Stimulated activated naive B cell treated with anti-CD40 and anti-IgM and Interleukin-4, amounts not matched to agents 10 μg/mL and 1 μg/mL and 100 μg/mL, for 72 hours (primary cell): ENCODE data around the gene C1orf159.
A peak's percentile ranks its signal among the peaks of the same experiment; 100 is the strongest.
"Not testable (repeated sequence)": the region's sequence is repeated elsewhere in the genome, so short reads cannot be mapped to it uniquely, and the experiment has no call there.

Source experiments
- ATAC-seq, 2 donors: fragments of 150-1000 bp; cut with Tn5 transposase; replicated peaks; 2 replicates each; pipeline ENCODE4 v1.10.0; 2021; ENCODE audit warnings: moderate library complexity in 1 of 2
- DNase-seq: peaks from one replicate; pipeline ENCODE4 v3.0.0; 2021
- H3K27ac Mint-ChIP-seq: one replicate; pipeline ENCODE4 v1.8.0; 2022; ENCODE audit warnings: mild to moderate bottlenecking, mixed read lengths
- H3K27me3 Mint-ChIP-seq, 2 donors: one replicate each; pipeline ENCODE4 v1.8.0; 2022; ENCODE audit warnings: mixed read lengths in 2 of 2
- H3K36me3 Mint-ChIP-seq, 2 donors: one replicate each; pipeline ENCODE4 v1.8.0; 2022; ENCODE audit warnings: mixed read lengths in 2 of 2, mild to moderate bottlenecking in 1 of 2
- H3K4me1 Mint-ChIP-seq, 2 donors: one replicate each; pipeline ENCODE4 v1.8.0; 2022; ENCODE audit warnings: mixed read lengths in 2 of 2, mild to moderate bottlenecking in 1 of 2
- H3K4me3 Mint-ChIP-seq, 2 donors: one replicate each; pipeline ENCODE4 v1.8.0; 2022; ENCODE audit warnings: mild to moderate bottlenecking in 2 of 2, mixed read lengths in 2 of 2, moderate library complexity in 1 of 2
- H3K9me3 Mint-ChIP-seq, 2 donors: one replicate each; pipeline ENCODE4 v1.8.0; 2022; ENCODE audit warnings: mixed read lengths in 2 of 2, mild to moderate bottlenecking in 1 of 2

C1orf159 gene

DNA sequence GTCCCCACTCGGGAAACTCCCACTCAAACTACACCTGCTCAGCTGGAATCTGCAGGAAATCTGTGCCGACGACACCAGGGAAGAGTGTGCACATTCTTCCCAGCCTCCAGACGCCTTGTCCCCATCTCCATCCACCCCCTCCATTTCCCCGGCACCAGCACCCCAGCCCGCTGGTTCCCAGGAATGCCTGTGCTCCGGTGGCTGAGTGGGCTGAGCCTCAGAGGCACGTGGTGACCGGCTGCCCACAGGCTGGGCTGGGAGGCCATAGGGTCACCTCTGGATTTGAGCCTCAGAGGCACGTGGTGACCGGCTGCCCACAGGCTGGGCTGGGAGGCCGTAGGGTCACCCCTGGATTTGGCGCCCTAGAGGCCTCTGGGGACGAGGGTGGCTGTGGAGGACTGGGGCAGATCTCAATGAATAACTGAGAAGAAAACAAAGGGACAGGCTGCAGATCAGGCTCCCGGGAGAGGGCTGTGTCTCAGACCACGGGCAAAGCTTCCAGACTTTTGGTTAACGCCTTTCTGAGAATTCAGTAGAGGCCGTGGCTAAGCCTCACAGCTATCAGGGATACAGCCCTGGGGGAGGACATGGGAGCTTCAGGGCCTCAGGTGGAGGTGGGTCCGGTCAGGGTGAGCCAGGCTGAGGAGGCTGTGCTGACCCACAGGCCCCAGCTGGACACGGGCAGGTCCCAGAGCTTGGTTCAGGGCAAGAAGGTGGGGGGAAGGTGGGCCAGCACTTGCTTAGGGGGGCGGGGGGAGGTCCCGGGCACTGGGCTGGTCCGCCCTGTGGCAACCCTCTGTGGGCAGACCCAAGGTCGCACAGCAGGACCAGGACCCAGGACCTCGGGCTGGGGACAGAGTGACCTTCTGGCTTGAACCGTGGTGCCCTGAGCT lies 40.5 kb upstream of the C1orf159 start:
- Mint-ChIP-seq H3K9me3 (peaks cover 16 to 19% of the 10 kb centered on the region in 2 donors), H3K36me3 (peaks cover 5 to 11% of the 10 kb centered on the region in 2 donors), H3K4me3 (peak overlapping the region; percentile 50 to 69), H3K27me3 (no peaks in the 10 kb centered on the region), H3K27ac (peak overlapping the region; percentile 59), H3K4me1 (peaks cover 9 to 28% of the 10 kb centered on the region in 2 donors)
- ATAC-seq (no peak), DNase-seq (no peak)

- DNase-seq (no peak), ATAC-seq (no peak)
- Mint-ChIP-seq H3K27me3 (no peaks in the 10 kb centered on the region), H3K9me3 (peaks cover 16 to 19% of the 10 kb centered on the region in 2 donors), H3K4me3 (no peak overlapping the region), H3K27ac (no peak overlapping the region), H3K36me3 (peaks cover 5 to 11% of the 10 kb centered on the region in 2 donors), H3K4me1 (peaks cover 9 to 28% of the 10 kb centered on the region in 2 donors)
These were observed 39.4 kb upstream of the C1orf159 start for GRCh38 chr1:1155258-1155657.

DNA sequence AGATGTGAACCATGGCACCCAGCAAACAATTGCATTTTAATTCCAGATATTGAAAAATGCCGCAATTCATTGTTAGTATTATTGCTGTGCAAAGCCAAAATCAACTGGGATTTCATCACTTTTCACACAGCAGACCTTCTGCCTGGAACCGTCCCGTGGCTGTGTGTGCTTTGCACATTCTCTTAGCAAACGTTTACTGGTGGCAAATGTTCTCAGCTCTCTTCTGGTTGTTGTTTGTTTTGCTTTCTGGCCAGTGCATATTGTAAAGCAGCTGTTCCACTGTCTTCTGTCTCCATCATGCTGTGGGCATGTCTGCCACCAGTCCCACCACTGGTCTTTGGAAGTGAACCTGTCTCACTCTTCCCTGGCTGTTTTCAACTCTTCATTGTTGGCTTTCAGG lies 38.0 kb upstream of the C1orf159 start:
- DNase-seq (no peak), ATAC-seq (no peak)
- no peak overlapping the region for H3K27ac Mint-ChIP-seq
- H3K4me1 Mint-ChIP-seq, result peaks cover 11 to 14% of the 10 kb centered on the region in 2 donors
- H3K9me3 Mint-ChIP-seq, result peaks cover 16 to 19% of the 10 kb centered on the region in 2 donors
- no peak overlapping the region for H3K4me3 Mint-ChIP-seq
- H3K36me3 Mint-ChIP-seq, result peaks cover 5 to 11% of the 10 kb centered on the region in 2 donors
- H3K27me3 Mint-ChIP-seq, result no peaks in the 10 kb centered on the region

GRCh38 chr1:1153215-1153614 lies 37.3 kb upstream of the C1orf159 start:
- peaks cover 11 to 13% of the 10 kb centered on the region in 2 donors for H3K4me1 Mint-ChIP-seq
- ATAC-seq, DNase-seq, H3K27me3 Mint-ChIP-seq: not testable (repeated sequence)
- H3K9me3 Mint-ChIP-seq, result peaks cover 16 to 19% of the 10 kb centered on the region in 2 donors
- peak overlapping the region in 1 of 2 donors; percentile 45 for H3K4me3 Mint-ChIP-seq
- peak overlapping the region; percentile 73 for H3K27ac Mint-ChIP-seq
- H3K36me3 Mint-ChIP-seq, result peaks cover 5 to 11% of the 10 kb centered on the region in 2 donors

GRCh38 chr1:1152431-1152830 lies 36.5 kb upstream of the C1orf159 start:
- peak overlapping the region in 1 of 2 donors; percentile 20 for H3K4me3 Mint-ChIP-seq
- ATAC-seq, H3K27me3 Mint-ChIP-seq, DNase-seq: not testable (repeated sequence)
- H3K36me3 Mint-ChIP-seq, result peaks cover 5 to 11% of the 10 kb centered on the region in 2 donors
- peaks cover 13 to 14% of the 10 kb centered on the region in 2 donors for H3K4me1 Mint-ChIP-seq
- H3K27ac Mint-ChIP-seq, result peak overlapping the region; percentile 79
- peaks cover 16 to 19% of the 10 kb centered on the region in 2 donors for H3K9me3 Mint-ChIP-seq

- H3K9me3 Mint-ChIP-seq, result peaks cover 16 to 19% of the 10 kb centered on the region in 2 donors
- no peak for ATAC-seq
- H3K36me3 Mint-ChIP-seq, result peaks cover 5 to 11% of the 10 kb centered on the region in 2 donors
- H3K27ac Mint-ChIP-seq, result no peak overlapping the region
- no peaks in the 10 kb centered on the region for H3K27me3 Mint-ChIP-seq
- no peak overlapping the region for H3K4me3 Mint-ChIP-seq
- no peak for DNase-seq
- H3K4me1 Mint-ChIP-seq, result peaks cover 14% of the 10 kb centered on the region in 2 donors
These were observed 35.4 kb upstream of the C1orf159 start for GRCh38 chr1:1151306-1151705.

DNA sequence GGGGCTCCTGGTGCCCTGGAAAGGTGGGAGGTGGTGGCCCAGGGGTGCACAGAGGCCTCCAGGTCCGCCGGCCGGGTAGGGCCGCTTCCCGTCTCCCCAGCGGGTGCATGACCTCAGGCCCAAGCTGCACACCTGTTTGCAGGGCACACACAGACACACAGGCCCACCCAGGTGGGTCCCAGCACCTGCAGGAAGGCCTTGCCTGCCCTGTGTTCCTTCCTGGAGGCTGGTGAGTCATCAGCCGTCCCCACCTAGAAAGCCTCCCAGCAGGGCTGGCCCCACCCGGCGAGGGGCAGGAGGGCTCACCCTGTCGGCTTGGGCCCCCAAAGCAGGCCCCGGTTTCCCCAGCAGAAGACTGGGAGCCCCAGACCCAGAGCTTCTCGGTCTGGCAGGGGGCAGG lies 34.2 kb upstream of the C1orf159 start:
- Mint-ChIP-seq H3K4me3 (no peak overlapping the region), H3K27me3 (no peaks in the 10 kb centered on the region), H3K27ac (no peak overlapping the region), H3K36me3 (peaks cover 5 to 11% of the 10 kb centered on the region in 2 donors), H3K4me1 (peaks cover 18 to 25% of the 10 kb centered on the region in 2 donors), H3K9me3 (peaks cover 13 to 19% of the 10 kb centered on the region in 2 donors)
- ATAC-seq (no peak), DNase-seq (no peak)

DNA sequence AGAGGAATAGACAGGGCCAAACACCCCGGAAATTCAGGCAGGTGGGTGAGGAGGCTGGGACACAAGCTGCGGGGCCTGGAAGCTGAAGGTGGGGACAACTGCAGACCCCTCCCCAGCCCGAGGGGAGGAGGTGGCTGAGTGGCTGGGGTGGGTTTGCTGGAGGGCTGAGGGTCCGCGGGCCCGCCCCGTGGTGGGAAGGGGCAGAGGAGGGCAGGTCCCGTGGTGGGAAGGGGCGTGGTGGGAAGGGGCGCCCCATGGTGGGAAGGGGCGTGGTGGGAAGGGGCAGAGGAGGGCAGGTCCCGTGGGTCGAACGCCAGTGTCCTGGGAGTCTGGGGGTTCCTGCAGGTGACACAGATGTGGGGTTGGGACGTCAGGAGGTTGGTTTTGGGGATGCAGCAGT lies 33.5 kb upstream of the C1orf159 start:
- H3K4me1 Mint-ChIP-seq, result peaks cover 20 to 28% of the 10 kb centered on the region in 2 donors
- no peak overlapping the region for H3K27ac Mint-ChIP-seq
- DNase-seq (no peak), ATAC-seq (no peak)
- no peaks in the 10 kb centered on the region for H3K27me3 Mint-ChIP-seq
- no peak overlapping the region for H3K4me3 Mint-ChIP-seq
- peaks cover 13 to 19% of the 10 kb centered on the region in 2 donors for H3K9me3 Mint-ChIP-seq
- peaks cover 5 to 11% of the 10 kb centered on the region in 2 donors for H3K36me3 Mint-ChIP-seq

DNA sequence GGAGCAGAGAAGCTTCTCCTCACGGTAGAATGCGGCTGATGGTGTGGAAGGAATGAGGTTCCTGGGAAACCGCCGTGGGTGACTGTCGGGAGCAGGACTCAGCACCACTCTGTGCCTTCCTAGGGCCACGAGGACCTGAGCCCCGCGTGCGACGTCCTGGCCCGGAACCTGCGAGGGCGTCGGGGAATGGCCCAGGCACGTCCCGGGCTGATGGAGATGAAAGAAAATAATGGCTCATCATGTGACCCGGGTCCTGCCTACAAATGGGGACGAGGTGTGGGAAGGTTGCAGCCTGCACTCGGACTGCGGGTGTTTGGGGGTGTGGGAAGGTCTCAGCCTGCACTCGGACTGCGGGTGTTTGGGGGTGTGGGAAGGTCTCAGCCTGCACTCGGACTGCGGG lies 32.7 kb upstream of the C1orf159 start:
- no peak overlapping the region for H3K27ac Mint-ChIP-seq
- peaks cover 13 to 15% of the 10 kb centered on the region in 2 donors for H3K9me3 Mint-ChIP-seq
- DNase-seq (no peak), ATAC-seq (no peak)
- peaks cover 5 to 13% of the 10 kb centered on the region in 2 donors for H3K36me3 Mint-ChIP-seq
- H3K4me1 Mint-ChIP-seq, result peaks cover 26 to 35% of the 10 kb centered on the region in 2 donors
- no peaks in the 10 kb centered on the region for H3K27me3 Mint-ChIP-seq
- H3K4me3 Mint-ChIP-seq, result no peak overlapping the region

DNA sequence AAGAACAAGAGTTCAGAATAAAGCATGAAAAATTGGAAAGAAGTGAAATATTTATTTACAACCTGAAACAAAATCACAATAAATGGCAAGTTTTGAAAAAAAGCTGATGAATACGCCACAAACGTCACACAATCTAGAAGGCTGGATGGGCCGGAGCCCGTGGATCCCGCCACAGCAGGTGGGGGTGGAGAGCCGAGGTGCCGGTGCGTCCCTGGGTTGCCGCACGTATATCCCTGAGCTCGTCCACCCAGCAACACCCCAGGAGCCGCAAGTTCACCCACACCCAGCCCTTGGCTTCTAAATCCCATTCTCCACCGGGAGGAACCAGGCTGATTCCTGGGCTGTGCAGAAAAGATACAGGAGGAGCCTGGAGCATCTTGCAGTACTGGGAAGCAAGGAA lies 32.2 kb upstream of the C1orf159 start:
- peaks cover 28 to 35% of the 10 kb centered on the region in 2 donors for H3K4me1 Mint-ChIP-seq
- no peak overlapping the region for H3K4me3 Mint-ChIP-seq
- peaks cover 1 to 8% of the 10 kb centered on the region in 2 donors for H3K36me3 Mint-ChIP-seq
- no peak overlapping the region for H3K27ac Mint-ChIP-seq
- no peaks in the 10 kb centered on the region for H3K27me3 Mint-ChIP-seq
- peaks cover 8 to 10% of the 10 kb centered on the region in 2 donors for H3K9me3 Mint-ChIP-seq
- no peak for ATAC-seq
- no peak for DNase-seq

DNA sequence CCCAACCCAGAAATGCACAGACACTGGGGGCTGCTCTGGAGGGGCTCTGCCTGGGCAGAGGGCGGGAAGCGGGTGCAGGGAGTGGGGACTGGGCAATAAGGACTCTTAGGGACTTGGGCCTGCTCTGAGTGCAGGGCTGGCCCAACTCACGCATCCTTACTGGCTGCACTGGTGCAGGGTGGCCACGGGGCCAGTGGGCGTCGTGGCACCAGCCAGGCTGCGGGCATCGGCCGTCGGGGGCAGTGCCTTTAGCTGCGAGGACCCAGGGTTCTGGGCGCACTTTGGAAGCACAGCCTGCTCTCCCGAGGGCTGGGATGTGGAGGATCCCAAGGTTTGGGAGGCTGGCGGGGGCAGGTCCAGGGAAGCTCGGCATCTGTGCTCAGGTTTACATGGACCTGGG lies 30.7 kb upstream of the C1orf159 start:
- Mint-ChIP-seq H3K4me1 (peaks cover 31 to 47% of the 10 kb centered on the region in 2 donors), H3K36me3 (peaks cover 0 to 3% of the 10 kb centered on the region in 2 donors), H3K27me3 (no peaks in the 10 kb centered on the region), H3K9me3 (no peaks in the 10 kb centered on the region), H3K27ac (peak overlapping the region; percentile 84), H3K4me3 (no peak overlapping the region)
- no peak for ATAC-seq
- no peak for DNase-seq

GRCh38 chr1:1146026-1146425 lies 30.1 kb upstream of the C1orf159 start:
- DNase-seq, result no peak
- no peak for ATAC-seq
- peaks cover 31 to 48% of the 10 kb centered on the region in 2 donors for H3K4me1 Mint-ChIP-seq
- no peak overlapping the region for H3K4me3 Mint-ChIP-seq
- H3K27me3 Mint-ChIP-seq, result no peaks in the 10 kb centered on the region
- no peaks in the 10 kb centered on the region for H3K9me3 Mint-ChIP-seq
- H3K36me3 Mint-ChIP-seq, result peaks cover 0 to 3% of the 10 kb centered on the region in 2 donors
- peak overlapping the region; percentile 84 for H3K27ac Mint-ChIP-seq

DNA sequence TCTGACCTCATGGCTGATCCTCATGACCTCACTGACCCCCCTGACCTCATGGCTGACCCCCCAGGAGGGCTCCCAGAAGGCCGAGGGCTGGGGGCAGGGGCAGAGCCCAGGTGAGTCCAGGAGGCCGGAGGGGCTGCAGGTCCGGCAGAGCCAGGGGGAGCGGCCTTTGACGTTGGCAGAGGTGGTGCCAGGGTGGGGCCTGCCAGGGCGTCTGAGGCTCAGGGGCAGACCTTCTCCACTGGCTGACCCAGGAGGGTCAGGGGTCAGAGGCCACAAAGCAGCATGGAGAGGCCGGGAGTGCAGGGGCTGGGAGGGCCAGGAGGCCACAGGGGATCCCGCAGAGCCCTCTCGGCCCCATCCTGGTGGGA lies 29.6 kb upstream of the C1orf159 start:
- H3K4me3 Mint-ChIP-seq, result peak overlapping the region; percentile 30 to 44
- ATAC-seq, result no peak
- peaks cover 31 to 48% of the 10 kb centered on the region in 2 donors for H3K4me1 Mint-ChIP-seq
- no peaks in the 10 kb centered on the region for H3K27me3 Mint-ChIP-seq
- H3K27ac Mint-ChIP-seq, result peak overlapping the region; percentile 94
- H3K36me3 Mint-ChIP-seq, result peaks cover 0 to 3% of the 10 kb centered on the region in 2 donors
- no peak for DNase-seq
- H3K9me3 Mint-ChIP-seq, result no peaks in the 10 kb centered on the region

- peaks cover 31 to 48% of the 10 kb centered on the region in 2 donors for H3K4me1 Mint-ChIP-seq
- H3K27me3 Mint-ChIP-seq, result no peaks in the 10 kb centered on the region
- H3K27ac Mint-ChIP-seq, result peak overlapping the region; percentile 94
- no peaks in the 10 kb centered on the region for H3K9me3 Mint-ChIP-seq
- ATAC-seq (no peak), DNase-seq (no peak)
- H3K4me3 Mint-ChIP-seq, result peak overlapping the region; percentile 30 to 44
- peaks cover 0 to 3% of the 10 kb centered on the region in 2 donors for H3K36me3 Mint-ChIP-seq
These were observed 29.1 kb upstream of the C1orf159 start for GRCh38 chr1:1144843-1145546.
